Astrocyte of the hippocampus (primary cell): Measurements from ENCODE around the gene ORC4.
A peak's percentile ranks its signal among the peaks of the same experiment; 100 is the strongest.
"Not testable (repeated sequence)": the region's sequence is repeated elsewhere in the genome, so short reads cannot be mapped to it uniquely, and the experiment has no call there.

Experiments used
- DNase-seq: peaks from one replicate; pipeline ENCODE4 v3.0.0; 2011; ENCODE audit warnings: low read depth, low spot score

ORC4 gene

GRCh38 chr2:148014616-148015015 is 5.9 kb downstream of the ORC4 start:
- no peak for DNase-seq

- DNase-seq, result no peak
Observed at GRCh38 chr2:148013876-148014275, 6.7 kb downstream of the ORC4 start.

GRCh38 chr2:148008411-148008810 is 12.1 kb downstream of the ORC4 start:
- not testable (repeated sequence) for DNase-seq

- DNase-seq, result no peak
Observed at GRCh38 chr2:148007219-148007900, 13.2 kb downstream of the ORC4 start.

- no peak for DNase-seq
Observed at GRCh38 chr2:148006249-148007007, 14.1 kb downstream of the ORC4 start.

- DNase-seq, result not testable (repeated sequence)
Observed at GRCh38 chr2:148002420-148002819, 18.1 kb downstream of the ORC4 start.

GRCh38 chr2:148000095-148000494 is 20.4 kb downstream of the ORC4 start:
- no peak for DNase-seq

GRCh38 chr2:147999126-147999525 is 21.4 kb downstream of the ORC4 start:
- no peak for DNase-seq

GRCh38 chr2:147998203-147998602 is 22.3 kb downstream of the ORC4 start:
- no peak for DNase-seq

- DNase-seq, result no peak
Observed at GRCh38 chr2:147996828-147997227, 23.7 kb downstream of the ORC4 start.

GRCh38 chr2:147994965-147995364 is 25.6 kb downstream of the ORC4 start:
- DNase-seq, result not testable (repeated sequence)

GRCh38 chr2:147989809-147990403 is 30.6 kb downstream of the ORC4 start:
- DNase-seq, result peak; percentile 67

- no peak for DNase-seq
Observed at GRCh38 chr2:147989102-147989501, 31.4 kb downstream of the ORC4 start.

- DNase-seq, result no peak
Observed at GRCh38 chr2:147980940-147981528, 39.5 kb downstream of the ORC4 start.

- DNase-seq, result no peak
Observed at GRCh38 chr2:147977679-147978078, 42.9 kb downstream of the ORC4 start.

- DNase-seq, result no peak
Observed at GRCh38 chr2:147976102-147976501, 44.4 kb downstream of the ORC4 start.

- no peak for DNase-seq
Observed at GRCh38 chr2:147968571-147968970, 52.0 kb downstream of the ORC4 start.

- DNase-seq, result no peak
Observed at GRCh38 chr2:147952118-147952517, 68.4 kb downstream of the ORC4 start.

GRCh38 chr2:147945660-147946059 is 74.9 kb downstream of the ORC4 start:
- peak; percentile 56 for DNase-seq

GRCh38 chr2:147939313-147939712 is 81.2 kb downstream of the ORC4 start:
- DNase-seq, result no peak

- DNase-seq, result peak; percentile 42
Observed at GRCh38 chr2:147937744-147938349, 82.7 kb downstream of the ORC4 start.
